SH-SY5Y (cell line): ENCODE measurements around the gene SH3BP2.

Experiments used
- GATA2 ChIP-seq: IDR thresholded peaks from 2 replicates; pipeline ENCODE4 v1.6.1; 2011; ENCODE audit warnings: mild to moderate bottlenecking, low read depth, low read length
- GATA3 ChIP-seq: IDR thresholded peaks from 2 replicates; pipeline ENCODE4 v1.6.1; 2011; ENCODE audit warnings: low read depth, mild to moderate bottlenecking, low read length, moderate library complexity

DNA sequence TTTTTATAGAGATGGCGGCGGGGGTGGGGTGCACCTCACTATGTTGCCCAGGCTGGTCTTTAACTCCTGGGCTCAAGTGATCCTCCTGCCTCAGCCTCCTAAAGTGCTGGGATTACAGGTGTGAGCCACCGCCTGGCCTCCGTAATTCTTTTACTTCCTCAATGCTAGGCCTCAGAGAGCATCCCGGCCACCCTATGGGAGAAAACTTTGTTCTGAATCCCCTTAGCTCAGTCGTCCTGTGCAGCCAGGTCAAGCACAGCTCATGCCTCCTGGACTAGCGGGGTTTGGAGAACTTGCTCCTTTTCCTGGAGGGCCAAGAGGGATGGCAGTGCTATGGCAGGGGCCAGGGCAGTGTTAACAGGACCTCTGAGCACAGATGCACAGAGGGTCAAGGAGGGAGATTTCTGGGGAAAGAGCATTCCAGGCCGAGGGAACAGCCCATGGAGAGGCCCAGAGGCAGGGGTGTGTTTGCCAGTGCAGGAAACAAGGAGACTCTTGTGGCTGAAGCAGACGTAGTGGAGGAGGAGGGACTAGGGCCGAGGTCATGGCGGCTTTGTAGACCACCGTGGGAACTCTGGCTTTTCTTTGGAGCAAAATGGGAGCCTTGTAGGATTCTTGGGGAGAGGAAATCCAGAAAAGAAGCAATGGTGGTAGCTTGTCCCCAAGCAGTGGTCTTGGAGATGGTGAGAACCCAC is 26.9 kb upstream of the SH3BP2 start:
- no peak for TF ChIP-seq GATA2
- TF ChIP-seq GATA3, result no peak
